ENCODE results near the gene SPACDR. TPM values are rescaled to one million over a fixed set of nuclear protein-coding genes. Genes with fewer than 3 reads are reported as not detected.
A peak's percentile ranks its signal among the peaks of the same experiment; 100 is the strongest.
"Not testable (repeated sequence)": the region's sequence is repeated elsewhere in the genome, so short reads cannot be mapped to it uniquely, and the experiment has no call there.

Gene SPACDR
- total RNA-seq, 6 experiments from 2014 or later, result 0.66 to 1.6 (median 1.0) TPM

DNA sequence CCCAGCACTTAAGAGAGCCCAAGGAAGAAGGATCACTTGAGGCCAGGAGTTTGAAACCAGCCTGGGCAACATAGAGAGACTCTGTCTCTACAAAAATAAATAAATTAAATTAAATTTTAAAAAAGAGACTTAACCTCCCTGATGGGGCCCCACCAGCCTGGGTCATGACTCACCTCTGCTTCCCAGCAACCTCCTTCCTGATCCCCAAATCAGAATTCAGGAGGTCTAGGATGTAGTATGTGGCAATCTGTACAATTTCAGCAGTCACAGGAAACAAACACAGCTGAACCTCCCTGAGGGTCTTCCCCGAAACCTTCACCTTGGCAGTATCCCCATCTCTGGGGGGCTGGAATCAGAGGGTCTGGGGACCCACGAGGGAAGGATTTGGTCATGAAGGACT lies 18.0 kb downstream of the SPACDR start:
- no peaks in the 10 kb centered on the region for H3K36me3 Mint-ChIP-seq (ENCODE audit: low read depth)
- peak overlapping the region; percentile 90 for H3K27ac Mint-ChIP-seq
- peak; percentile 30 for DNase-seq
- H3K4me3 Mint-ChIP-seq, result peak overlapping the region; percentile 30; the same call in 1 of the 2 replicates
- TF ChIP-seq, protein P1, sequence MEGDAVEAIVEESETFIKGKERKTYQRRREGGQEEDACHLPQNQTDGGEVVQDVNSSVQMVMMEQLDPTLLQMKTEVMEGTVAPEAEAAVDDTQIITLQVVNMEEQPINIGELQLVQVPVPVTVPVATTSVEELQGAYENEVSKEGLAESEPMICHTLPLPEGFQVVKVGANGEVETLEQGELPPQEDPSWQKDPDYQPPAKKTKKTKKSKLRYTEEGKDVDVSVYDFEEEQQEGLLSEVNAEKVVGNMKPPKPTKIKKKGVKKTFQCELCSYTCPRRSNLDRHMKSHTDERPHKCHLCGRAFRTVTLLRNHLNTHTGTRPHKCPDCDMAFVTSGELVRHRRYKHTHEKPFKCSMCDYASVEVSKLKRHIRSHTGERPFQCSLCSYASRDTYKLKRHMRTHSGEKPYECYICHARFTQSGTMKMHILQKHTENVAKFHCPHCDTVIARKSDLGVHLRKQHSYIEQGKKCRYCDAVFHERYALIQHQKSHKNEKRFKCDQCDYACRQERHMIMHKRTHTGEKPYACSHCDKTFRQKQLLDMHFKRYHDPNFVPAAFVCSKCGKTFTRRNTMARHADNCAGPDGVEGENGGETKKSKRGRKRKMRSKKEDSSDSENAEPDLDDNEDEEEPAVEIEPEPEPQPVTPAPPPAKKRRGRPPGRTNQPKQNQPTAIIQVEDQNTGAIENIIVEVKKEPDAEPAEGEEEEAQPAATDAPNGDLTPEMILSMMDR (IDR thresholded peaks at IDR 0.05), result no peak
- peaks cover 4% of the 10 kb centered on the region; the same call in 1 of the 2 replicates for H3K27me3 Mint-ChIP-seq (ENCODE audit: insufficient read depth)
- no peaks in the 10 kb centered on the region for H3K9me3 Mint-ChIP-seq
- peaks cover 42% of the 10 kb centered on the region for H3K4me1 Mint-ChIP-seq (ENCODE audit: low read depth)

DNA sequence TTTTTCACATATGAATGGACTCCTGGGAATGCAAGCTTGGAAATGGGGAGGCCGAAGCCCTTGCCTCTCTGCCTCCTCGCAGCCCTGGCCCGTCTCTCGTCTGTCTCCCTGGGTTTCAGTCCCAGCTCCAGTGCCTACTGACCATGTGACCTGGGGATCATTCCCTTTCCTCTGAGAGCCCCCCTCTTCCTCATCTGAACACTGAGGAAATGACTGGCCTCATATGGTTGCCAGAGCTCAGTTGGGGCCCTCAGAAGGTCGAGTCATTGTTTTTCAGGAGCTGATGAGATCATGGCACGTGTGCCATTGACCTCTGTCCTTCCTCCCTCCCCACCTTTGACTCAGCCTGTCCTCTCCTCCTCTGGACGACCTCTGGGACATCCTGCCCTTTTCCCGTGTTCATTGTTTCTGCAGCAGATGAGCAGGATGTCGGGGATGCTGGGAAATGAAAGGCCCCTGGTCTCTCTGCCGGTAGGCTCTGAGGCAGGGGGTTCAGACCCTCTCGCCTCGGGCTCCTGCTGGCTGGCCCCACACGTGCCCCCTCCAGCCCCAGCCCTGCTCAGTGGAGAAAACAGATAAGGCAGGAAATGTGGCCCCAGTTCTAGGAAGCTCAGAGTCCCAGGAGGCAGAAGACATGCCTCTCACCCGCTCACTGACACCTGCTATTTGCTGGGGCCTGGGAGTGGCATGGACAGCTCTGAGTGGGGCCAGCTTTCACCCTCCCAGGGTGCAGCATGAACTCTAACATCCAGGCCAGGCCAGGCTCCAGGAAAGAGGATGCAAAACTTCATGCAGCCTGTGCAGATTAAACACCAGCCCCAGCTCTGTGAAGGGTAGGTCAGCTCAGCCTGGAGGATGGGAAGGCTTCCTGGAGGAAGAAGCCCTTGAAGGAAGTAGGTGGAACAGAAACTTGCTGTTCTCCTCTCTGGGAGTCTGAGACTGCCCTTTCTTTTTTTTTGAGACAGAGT lies 19.5 kb downstream of the SPACDR start:
- Mint-ChIP-seq H3K4me3 (peak overlapping the region; percentile 4), H3K27me3 (ENCODE audit: insufficient read depth) (peaks cover 7% of the 10 kb centered on the region; the same call in 1 of the 2 replicates), H3K27ac (peak overlapping the region; percentile 91), H3K4me1 (ENCODE audit: low read depth) (peaks cover 44% of the 10 kb centered on the region), H3K36me3 (ENCODE audit: low read depth) (no peaks in the 10 kb centered on the region), H3K9me3 (no peaks in the 10 kb centered on the region)
- peak; percentile 47 for DNase-seq
- TF ChIP-seq, protein P1 (IDR thresholded peaks at IDR 0.05), result no peak

DNA sequence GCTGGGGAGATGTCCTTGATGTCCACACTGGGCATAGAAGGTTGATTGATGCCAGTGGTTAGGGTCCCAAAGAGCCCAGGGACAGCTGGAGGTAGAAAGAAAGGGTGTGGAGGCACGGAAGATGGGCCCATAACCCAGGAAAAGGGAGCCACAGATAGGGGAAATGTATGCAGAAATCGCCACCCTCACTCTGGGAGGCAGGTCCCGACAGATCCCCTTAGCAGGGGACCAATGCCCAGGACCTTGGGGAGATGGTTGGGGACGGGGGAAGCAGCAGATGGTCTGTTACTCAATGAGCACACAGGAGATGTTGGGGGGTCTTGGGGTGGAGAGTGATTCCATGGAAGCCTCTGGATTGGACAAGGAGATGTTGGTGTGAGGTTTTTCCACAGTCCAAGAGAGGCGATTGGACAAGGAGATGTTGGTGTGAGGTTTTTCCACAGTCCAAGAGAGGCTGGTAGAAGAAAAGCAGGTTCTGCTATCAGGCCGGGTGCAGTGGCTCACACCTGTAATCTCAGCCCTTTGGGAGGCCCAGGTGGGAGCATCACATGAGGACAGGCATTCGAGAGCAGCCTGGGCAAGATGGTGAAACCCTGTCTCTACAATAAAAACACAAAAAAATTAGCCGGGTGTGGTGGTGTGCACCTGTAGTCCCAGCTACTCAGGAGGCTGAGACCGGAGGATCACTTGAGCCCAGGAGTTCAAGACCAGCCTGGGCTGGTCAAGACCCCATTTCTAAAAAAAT lies 20.8 kb downstream of the SPACDR start:
- Mint-ChIP-seq H3K27me3 (ENCODE audit: insufficient read depth) (peaks cover 7% of the 10 kb centered on the region; the same call in 1 of the 2 replicates), H3K9me3 (no peaks in the 10 kb centered on the region), H3K27ac (peak overlapping the region; percentile 91), H3K4me3 (no peak overlapping the region; the same call in 1 of the 2 replicates), H3K36me3 (ENCODE audit: low read depth) (no peaks in the 10 kb centered on the region), H3K4me1 (ENCODE audit: low read depth) (peaks cover 54% of the 10 kb centered on the region)
- TF ChIP-seq, protein P1 (IDR thresholded peaks at IDR 0.05), result no peak
- no peak for DNase-seq

DNA sequence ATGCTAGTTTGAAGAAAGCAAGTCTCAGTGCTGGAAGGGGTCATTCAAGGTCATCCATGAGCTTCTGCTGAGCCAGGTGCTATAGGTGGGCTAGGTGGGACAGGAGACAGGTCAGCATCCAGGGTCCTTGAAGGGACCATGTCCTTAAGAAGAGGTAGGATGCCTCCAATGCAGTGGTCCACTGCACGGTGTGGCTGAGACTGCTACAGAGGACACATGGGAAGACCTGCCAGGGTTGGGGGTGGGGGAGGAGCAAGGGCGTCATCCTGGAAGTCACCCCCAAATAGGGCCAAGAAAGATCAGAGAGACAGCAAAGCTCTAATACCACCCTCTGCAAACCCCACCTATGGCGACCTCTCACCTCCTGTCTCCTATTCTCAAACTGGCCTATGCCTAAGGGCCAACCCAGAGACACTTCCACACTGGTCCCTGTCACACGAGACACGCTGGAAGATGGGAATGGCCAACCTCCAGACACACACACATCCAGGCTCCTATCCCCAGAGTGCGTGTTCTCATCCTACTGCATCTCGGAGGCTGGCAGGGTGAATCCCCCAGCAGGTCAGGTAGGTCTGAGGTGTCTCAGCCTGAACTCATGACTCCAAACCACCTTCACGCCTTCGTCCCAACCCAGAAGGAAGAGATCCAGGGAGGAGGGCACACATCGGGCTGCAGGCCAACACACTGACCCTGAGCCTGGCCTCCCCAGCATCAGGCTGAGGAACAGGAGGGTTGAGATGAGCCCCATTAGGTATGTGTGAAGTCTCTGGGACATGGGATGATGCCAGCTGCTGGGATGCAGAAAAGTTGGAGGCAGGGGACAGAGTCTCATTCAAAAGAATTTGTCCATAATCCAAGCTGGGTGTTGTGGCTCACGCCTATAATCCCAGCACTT lies 22.2 kb downstream of the SPACDR start:
- peaks cover 7% of the 10 kb centered on the region; the same call in 1 of the 2 replicates for H3K27me3 Mint-ChIP-seq (ENCODE audit: insufficient read depth)
- H3K36me3 Mint-ChIP-seq (ENCODE audit: low read depth), result no peaks in the 10 kb centered on the region
- H3K4me1 Mint-ChIP-seq (ENCODE audit: low read depth), result peaks cover 57% of the 10 kb centered on the region
- no peaks in the 10 kb centered on the region for H3K9me3 Mint-ChIP-seq
- H3K27ac Mint-ChIP-seq, result peak overlapping the region; percentile 54
- TF ChIP-seq, protein P1 (IDR thresholded peaks at IDR 0.05), result no peak
- no peak overlapping the region for H3K4me3 Mint-ChIP-seq
- DNase-seq, result no peak

DNA sequence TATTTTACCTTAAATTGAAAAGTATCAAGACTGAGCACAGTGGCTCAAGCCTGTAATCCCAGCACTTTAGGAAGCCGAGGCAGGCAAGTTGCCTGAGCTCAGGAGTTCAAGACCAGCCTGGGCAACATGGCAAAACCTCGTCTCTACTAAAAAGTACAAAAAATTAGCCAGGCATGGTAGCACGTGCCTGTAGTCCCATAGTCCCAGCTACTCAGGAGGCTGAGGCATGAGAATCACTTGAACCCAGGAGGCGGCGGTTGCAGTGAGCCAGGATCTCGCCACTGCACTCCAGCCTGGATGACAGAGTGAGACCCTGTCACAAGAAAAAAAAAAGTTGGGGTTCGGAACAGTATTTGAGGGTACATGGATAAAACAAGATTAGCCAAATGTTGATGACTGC lies 24.8 kb downstream of the SPACDR start:
- H3K4me1 Mint-ChIP-seq (ENCODE audit: low read depth), result peaks cover 49% of the 10 kb centered on the region
- not testable (repeated sequence) for H3K27me3 Mint-ChIP-seq (ENCODE audit: insufficient read depth)
- H3K27ac Mint-ChIP-seq, result peak overlapping the region; percentile 96

DNA sequence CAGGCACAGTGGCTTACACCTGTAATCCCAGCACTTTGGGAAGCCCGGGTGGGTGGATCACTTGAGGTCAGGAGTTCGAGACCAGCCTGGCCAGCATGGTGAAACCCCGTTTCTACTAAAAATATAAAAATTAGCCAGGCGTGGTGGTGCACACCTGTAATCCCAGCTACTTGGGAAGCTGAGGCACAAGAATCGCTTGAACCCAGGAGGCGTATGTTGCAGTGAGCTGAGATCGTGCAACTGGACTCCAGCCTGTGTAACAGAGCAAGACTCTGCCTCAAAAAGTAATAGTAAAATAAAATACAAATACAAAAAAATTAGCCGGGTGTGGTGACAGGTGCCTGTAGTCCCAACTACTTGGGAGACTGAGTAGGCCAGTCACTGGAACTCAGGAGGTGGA lies 25.3 kb downstream of the SPACDR start:
- not testable (repeated sequence) for H3K27me3 Mint-ChIP-seq (ENCODE audit: insufficient read depth); H3K4me3 Mint-ChIP-seq; DNase-seq; H3K9me3 Mint-ChIP-seq
- H3K4me1 Mint-ChIP-seq (ENCODE audit: low read depth), result peaks cover 49% of the 10 kb centered on the region
- H3K27ac Mint-ChIP-seq, result peak overlapping the region; percentile 96
- peaks cover 16% of the 10 kb centered on the region for H3K36me3 Mint-ChIP-seq (ENCODE audit: low read depth)

More for the DNA sequence above, 24.8 kb downstream of the SPACDR start:
- DNase-seq, H3K9me3 Mint-ChIP-seq: not testable (repeated sequence)
- Mint-ChIP-seq H3K36me3 (ENCODE audit: low read depth) (peaks cover 11% of the 10 kb centered on the region), H3K4me3 (peak overlapping the region; percentile 68)
